ENCODE results near the gene CROCC2.

DNA sequence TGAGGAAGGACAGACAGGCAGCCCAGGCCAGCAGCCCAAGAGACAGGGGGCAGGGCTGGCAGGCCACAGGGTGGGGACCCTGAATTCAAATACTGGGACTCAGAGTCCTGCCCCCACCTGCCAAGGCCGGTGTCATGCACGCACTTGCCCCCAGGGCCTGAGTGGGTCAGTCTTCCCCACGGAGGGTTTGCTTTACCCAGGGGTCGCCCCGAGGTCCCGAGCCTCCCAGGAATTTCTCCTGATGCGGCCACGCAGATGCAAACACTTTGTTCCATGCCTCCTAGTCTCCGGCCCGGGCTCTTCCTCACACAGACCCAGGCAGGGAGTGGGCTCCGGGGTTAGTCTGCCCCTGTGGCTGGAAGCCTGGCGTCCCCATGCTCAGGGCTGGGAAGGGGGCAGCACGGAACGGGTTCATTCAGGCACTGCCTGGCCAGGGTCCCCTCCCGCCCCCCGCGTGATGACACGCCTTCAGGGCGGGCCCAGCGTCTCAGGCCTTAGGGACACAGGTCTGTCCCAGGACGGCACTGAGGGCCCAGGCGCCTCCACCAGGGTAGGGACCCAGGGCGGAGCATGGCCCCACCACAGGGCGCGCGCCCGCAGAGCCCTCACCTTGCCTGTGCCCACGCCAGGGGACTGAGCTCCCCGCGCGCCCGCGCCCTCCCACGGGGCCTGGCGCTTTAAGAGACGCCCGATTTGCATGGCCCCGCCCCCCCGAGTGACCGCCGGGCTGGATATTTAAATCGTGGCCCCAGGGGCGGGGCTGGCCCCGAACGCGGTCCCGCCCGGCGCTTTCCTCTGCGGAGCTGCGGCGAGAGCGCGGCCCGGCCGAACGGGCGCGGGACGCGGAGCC is 91.9 kb downstream of the CROCC2 start, which contains the start of gene SNED1:
- TF ChIP-seq, protein P1, sequence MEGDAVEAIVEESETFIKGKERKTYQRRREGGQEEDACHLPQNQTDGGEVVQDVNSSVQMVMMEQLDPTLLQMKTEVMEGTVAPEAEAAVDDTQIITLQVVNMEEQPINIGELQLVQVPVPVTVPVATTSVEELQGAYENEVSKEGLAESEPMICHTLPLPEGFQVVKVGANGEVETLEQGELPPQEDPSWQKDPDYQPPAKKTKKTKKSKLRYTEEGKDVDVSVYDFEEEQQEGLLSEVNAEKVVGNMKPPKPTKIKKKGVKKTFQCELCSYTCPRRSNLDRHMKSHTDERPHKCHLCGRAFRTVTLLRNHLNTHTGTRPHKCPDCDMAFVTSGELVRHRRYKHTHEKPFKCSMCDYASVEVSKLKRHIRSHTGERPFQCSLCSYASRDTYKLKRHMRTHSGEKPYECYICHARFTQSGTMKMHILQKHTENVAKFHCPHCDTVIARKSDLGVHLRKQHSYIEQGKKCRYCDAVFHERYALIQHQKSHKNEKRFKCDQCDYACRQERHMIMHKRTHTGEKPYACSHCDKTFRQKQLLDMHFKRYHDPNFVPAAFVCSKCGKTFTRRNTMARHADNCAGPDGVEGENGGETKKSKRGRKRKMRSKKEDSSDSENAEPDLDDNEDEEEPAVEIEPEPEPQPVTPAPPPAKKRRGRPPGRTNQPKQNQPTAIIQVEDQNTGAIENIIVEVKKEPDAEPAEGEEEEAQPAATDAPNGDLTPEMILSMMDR (IDR thresholded peaks at IDR 0.05; ENCODE audit: insufficient read depth, low read length), result no peak
- no peak for TF ChIP-seq POLR2AphosphoS5 (IDR thresholded peaks at IDR 0.05; ENCODE audit: low read depth)
- TF ChIP-seq, protein P2, sequence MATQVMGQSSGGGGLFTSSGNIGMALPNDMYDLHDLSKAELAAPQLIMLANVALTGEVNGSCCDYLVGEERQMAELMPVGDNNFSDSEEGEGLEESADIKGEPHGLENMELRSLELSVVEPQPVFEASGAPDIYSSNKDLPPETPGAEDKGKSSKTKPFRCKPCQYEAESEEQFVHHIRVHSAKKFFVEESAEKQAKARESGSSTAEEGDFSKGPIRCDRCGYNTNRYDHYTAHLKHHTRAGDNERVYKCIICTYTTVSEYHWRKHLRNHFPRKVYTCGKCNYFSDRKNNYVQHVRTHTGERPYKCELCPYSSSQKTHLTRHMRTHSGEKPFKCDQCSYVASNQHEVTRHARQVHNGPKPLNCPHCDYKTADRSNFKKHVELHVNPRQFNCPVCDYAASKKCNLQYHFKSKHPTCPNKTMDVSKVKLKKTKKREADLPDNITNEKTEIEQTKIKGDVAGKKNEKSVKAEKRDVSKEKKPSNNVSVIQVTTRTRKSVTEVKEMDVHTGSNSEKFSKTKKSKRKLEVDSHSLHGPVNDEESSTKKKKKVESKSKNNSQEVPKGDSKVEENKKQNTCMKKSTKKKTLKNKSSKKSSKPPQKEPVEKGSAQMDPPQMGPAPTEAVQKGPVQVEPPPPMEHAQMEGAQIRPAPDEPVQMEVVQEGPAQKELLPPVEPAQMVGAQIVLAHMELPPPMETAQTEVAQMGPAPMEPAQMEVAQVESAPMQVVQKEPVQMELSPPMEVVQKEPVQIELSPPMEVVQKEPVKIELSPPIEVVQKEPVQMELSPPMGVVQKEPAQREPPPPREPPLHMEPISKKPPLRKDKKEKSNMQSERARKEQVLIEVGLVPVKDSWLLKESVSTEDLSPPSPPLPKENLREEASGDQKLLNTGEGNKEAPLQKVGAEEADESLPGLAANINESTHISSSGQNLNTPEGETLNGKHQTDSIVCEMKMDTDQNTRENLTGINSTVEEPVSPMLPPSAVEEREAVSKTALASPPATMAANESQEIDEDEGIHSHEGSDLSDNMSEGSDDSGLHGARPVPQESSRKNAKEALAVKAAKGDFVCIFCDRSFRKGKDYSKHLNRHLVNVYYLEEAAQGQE (IDR thresholded peaks at IDR 0.05; ENCODE audit: insufficient replicate concordance, low read depth), result no peak

Data from HL-60 (cell line).